Thymus (tissue), 11 donors: Measurements from ENCODE around the gene MFSD6L. TPM values are rescaled to one million over a fixed set of nuclear protein-coding genes. Genes with fewer than 3 reads are reported as not detected.

ENCODE experiments used
- DNase-seq, 9 donors: peaks; one replicate each; pipeline ENCODE4 v3.0.0-alpha.2; 2013; ENCODE audit warnings: low spot score in 9 of 9, low read depth in 6 of 9, missing footprints in 1 of 9
- H3K27ac ChIP-seq, 2 donors: one replicate each; pipeline ENCODE4 v1.5.1; 2013; ENCODE audit warnings: control low read depth in 1 of 2, low read depth in 1 of 2, low read length in 1 of 2, mild to moderate bottlenecking in 1 of 2, moderate library complexity in 1 of 2
- H3K27me3 ChIP-seq, 2 donors: one replicate each; pipeline ENCODE4 v1.5.1; 2013; ENCODE audit warnings: low read length in 1 of 2; ENCODE audit not compliant: control insufficient read depth in 2 of 2, insufficient read depth in 1 of 2
- H3K36me3 ChIP-seq, 2 donors: one replicate each; pipeline ENCODE4 v1.5.1; 2013; ENCODE audit warnings: low read length in 1 of 2, mild to moderate bottlenecking in 1 of 2, moderate library complexity in 1 of 2; ENCODE audit not compliant: control insufficient read depth in 2 of 2, insufficient read depth in 2 of 2
- H3K4me1 ChIP-seq, 2 donors: one replicate each; pipeline ENCODE4 v1.5.1; 2013; ENCODE audit warnings: low read length in 2 of 2; ENCODE audit not compliant: control insufficient read depth in 2 of 2, insufficient read depth in 2 of 2
- H3K4me3 ChIP-seq, 2 donors: one replicate each; pipeline ENCODE4 v1.5.1; 2013; ENCODE audit warnings: low read length in 2 of 2, control low read depth in 1 of 2, mild to moderate bottlenecking in 1 of 2
- H3K9me3 ChIP-seq, 2 donors: one replicate each; pipeline ENCODE4 v1.5.1; 2013; ENCODE audit warnings: low read length in 1 of 2, mild to moderate bottlenecking in 1 of 2; ENCODE audit not compliant: control insufficient read depth in 2 of 2, insufficient read depth in 1 of 2
- WGBS: extraction: QIAGEN DNeasy Blood & Tissue Kit; methylation state at CpG from one replicate; pipeline ENCODE4 v1.1.7; 2013; 5-methylcytosine and 5-hydroxymethylcytosine counted together
- polyA plus RNA-seq: library from polyadenylated mRNA; stranded (reverse); fragments of 200-250 nt; gene quantifications from one replicate; pipeline ENCODE4 v1.2.3, GENCODE V29; 2013
- total RNA-seq: library from RNA; stranded (reverse); fragments of 120-200 nt; gene quantifications from one replicate; pipeline ENCODE4 v1.2.4, GENCODE V29; 2013
- donor health status: healthy.

The MFSD6L gene
- total and polyA plus RNA-seq, 2 donors: 0.61 to 0.68 TPM

GRCh38 chr17:8829036-8829941 lies 30.1 kb upstream of the MFSD6L start:
- H3K4me1 ChIP-seq: peaks cover 0 to 3% of the 10 kb centered on the region in 2 donors
- 98% methylated on average over 16 of the region's 16 CpGs for whole genome bisulfite sequencing
- DNase-seq: no peak
- no peak overlapping the region for H3K4me3 ChIP-seq
- H3K9me3 ChIP-seq: no peaks in the 10 kb centered on the region
- H3K36me3 ChIP-seq: no peaks in the 10 kb centered on the region
- no peak overlapping the region for H3K27ac ChIP-seq
- H3K27me3 ChIP-seq: no peaks in the 10 kb centered on the region

GRCh38 chr17:8828517-8828875 lies 29.3 kb upstream of the MFSD6L start:
- no peak for DNase-seq
- no peak overlapping the region for H3K27ac ChIP-seq
- no peak overlapping the region for H3K4me3 ChIP-seq
- H3K9me3 ChIP-seq: peaks cover 0 to 7% of the 10 kb centered on the region in 2 donors
- 96% methylated on average over 20 of the region's 20 CpGs for WGBS
- H3K4me1 ChIP-seq: peaks cover 0 to 3% of the 10 kb centered on the region in 2 donors
- no peaks in the 10 kb centered on the region for H3K27me3 ChIP-seq
- H3K36me3 ChIP-seq: no peaks in the 10 kb centered on the region

DNA sequence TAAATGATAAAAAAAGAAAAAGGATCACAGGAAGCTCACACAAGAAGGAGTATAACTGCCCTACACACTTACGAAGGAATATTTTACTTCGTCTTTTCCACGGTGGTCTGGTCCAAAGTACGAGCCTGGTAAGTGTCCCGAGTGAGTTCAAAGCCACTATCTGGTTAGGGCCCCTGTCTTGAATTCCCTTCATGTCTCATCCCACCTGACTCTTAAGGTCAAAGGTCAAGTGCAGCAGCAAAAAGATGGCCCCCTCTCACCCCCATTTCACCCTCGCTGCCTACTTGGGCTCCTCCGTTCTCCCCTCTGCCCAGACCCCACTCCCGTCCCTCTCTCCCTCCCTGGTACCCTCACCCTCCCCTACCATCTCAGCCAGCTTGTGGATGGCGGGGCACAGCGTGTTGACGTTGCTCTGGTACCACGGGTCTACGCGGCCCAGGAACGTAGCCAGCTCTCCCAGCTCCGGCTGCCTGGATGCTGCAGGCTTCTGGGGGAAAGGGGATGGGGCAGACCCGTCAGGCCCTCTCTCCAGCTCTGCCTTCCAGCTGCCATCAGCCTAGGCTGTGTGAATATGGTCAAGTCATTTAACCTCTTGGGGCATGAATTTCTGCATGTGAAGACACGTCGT lies 27.8 kb upstream of the MFSD6L start:
- Histone ChIP-seq H3K9me3 (peaks cover 0 to 7% of the 10 kb centered on the region in 2 donors), H3K27ac (no peak overlapping the region), H3K27me3 (no peaks in the 10 kb centered on the region), H3K4me1 (peaks cover 0 to 3% of the 10 kb centered on the region in 2 donors), H3K36me3 (no peaks in the 10 kb centered on the region), H3K4me3 (no peak overlapping the region)
- 94% methylated on average over 19 of the region's 19 CpGs for WGBS
- no peak for DNase-seq

DNA sequence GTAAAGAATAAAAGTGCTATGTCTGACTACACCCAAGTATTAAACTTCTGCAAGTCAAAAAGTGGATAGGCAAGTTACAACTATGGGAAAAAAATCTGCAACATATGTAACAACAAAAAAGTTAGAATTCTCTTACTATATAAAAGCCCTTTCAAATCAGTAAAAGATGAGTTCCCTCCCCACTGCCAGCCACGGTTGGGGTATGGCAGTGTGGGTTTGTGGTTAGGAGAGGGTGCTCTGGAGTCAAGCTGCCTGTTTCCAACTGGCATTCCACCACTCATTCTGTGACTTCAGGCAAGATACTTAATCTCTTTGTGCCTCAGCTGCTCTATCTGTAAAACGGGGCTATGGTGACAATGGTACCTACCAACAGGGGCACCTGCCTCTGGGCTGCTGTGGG lies 26.6 kb upstream of the MFSD6L start:
- no peaks in the 10 kb centered on the region for H3K36me3 ChIP-seq
- 37% methylated on average over 2 of the region's 2 CpGs for WGBS
- no peak overlapping the region for H3K27ac ChIP-seq
- H3K4me1 ChIP-seq: peaks cover 0 to 3% of the 10 kb centered on the region in 2 donors
- H3K27me3 ChIP-seq: no peaks in the 10 kb centered on the region
- peak in 1 of 9 donors; percentile 34 for DNase-seq
- peaks cover 0 to 7% of the 10 kb centered on the region in 2 donors for H3K9me3 ChIP-seq
- no peak overlapping the region for H3K4me3 ChIP-seq

DNA sequence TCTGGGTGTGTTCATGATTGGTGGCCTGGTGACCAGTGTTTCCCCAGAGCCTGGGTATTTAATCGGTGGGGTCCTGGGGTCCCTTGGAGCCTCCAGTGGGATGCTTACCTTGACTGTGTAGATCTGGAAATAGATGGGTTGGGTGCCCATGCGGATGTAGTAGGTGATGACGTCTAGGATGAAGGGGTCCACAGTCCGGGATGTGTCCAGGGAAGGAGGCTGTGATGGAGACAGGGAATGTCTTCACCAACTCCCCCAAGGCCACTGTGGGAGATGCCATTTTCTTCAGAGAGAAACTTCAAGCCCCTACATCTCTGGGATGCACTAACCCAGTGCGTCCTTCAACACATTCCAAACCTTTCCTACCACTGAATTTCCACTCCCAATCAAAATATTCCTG lies 24.1 kb upstream of the MFSD6L start:
- Histone ChIP-seq H3K9me3 (peaks cover 0 to 7% of the 10 kb centered on the region in 2 donors), H3K4me3 (no peak overlapping the region), H3K4me1 (peaks cover 0 to 3% of the 10 kb centered on the region in 2 donors), H3K36me3 (no peaks in the 10 kb centered on the region), H3K27ac (no peak overlapping the region), H3K27me3 (no peaks in the 10 kb centered on the region)
- no peak for DNase-seq
- 98% methylated on average over 5 of the region's 5 CpGs for WGBS

GRCh38 chr17:8822401-8823035 lies 23.4 kb upstream of the MFSD6L start:
- peaks cover 0 to 7% of the 10 kb centered on the region in 2 donors for H3K9me3 ChIP-seq
- H3K36me3 ChIP-seq: no peaks in the 10 kb centered on the region
- no peak overlapping the region for H3K4me3 ChIP-seq
- WGBS: 95% methylated on average over 5 of the region's 5 CpGs
- no peak for DNase-seq
- H3K4me1 ChIP-seq: no peaks in the 10 kb centered on the region
- no peak overlapping the region for H3K27ac ChIP-seq
- no peaks in the 10 kb centered on the region for H3K27me3 ChIP-seq

DNA sequence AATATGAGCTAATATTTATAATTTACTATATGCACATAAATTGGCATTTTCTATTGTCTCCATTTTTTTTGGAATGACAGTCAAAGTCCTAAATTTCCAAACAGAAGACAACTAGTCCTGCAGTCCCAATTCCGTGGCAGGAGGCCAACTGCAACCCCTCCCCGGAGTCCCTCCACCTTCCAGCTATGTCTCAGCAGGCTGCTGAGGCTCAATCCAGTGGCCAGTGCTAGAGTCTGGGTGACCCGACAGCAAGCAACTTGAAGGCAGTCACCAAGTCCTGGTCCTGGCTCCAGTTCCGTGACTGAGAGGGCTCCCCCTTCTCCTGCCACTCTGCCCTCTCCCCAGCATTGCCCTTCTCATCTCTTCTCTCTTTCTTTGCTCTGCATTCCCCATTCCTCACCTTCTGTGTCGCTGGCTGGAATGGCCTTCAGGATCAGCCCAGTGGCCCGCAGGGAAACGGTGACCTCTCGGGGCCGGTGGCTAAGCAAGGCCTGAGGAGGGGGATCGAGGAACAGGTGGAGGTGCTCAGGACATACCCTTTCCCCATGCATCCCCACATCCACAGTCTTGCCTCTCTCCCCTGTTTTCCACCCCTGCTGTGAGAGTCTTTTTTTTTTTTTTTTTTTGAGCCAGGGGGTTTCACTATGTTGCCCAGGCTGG lies 22.4 kb upstream of the MFSD6L start:
- H3K4me3 ChIP-seq: no peak overlapping the region
- no peaks in the 10 kb centered on the region for H3K36me3 ChIP-seq
- no peaks in the 10 kb centered on the region for H3K4me1 ChIP-seq
- H3K27ac ChIP-seq: no peak overlapping the region
- peaks cover 0 to 7% of the 10 kb centered on the region in 2 donors for H3K9me3 ChIP-seq
- H3K27me3 ChIP-seq: no peaks in the 10 kb centered on the region
- WGBS: 97% methylated on average over 10 of the region's 10 CpGs
- DNase-seq: no peak

GRCh38 chr17:8820311-8821010 lies 21.3 kb upstream of the MFSD6L start:
- Histone ChIP-seq H3K27ac (no peak overlapping the region), H3K27me3 (no peaks in the 10 kb centered on the region), H3K4me1 (no peaks in the 10 kb centered on the region), H3K36me3 (no peaks in the 10 kb centered on the region), H3K4me3 (no peak overlapping the region), H3K9me3 (peaks cover 0 to 7% of the 10 kb centered on the region in 2 donors)
- 97% methylated on average over 8 of the region's 8 CpGs for WGBS
- no peak for DNase-seq
